ENCODE data around the gene NR3C1.

DNA sequence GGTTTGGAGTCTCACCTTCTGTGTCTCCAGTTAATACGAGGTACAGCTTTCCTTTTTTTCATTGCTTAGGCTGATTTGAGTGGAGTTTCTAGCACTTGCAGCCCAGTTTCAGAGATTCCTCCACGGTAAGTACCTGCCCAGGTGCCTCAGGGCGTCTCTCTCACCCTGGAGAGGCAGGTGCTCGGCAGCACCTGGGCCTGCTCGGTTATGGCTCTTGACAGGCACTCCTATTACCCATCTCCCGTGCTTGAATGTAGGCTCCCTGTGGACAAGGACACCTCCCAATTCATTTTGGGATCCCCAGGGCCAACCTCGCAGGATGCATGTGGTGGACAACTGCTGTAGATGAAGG is 144.3 kb downstream of the NR3C1 start:
- TF ChIP-seq HNF4G (IDR thresholded peaks at IDR 0.05; ENCODE audit: borderline replicate concordance, low read depth, low read length) (no peak), HNF4G (CRISPR knock-in tag; IDR thresholded peaks at IDR 0.05; ENCODE audit: borderline replicate concordance, low read depth) (no peak), U2AF1 (optimal IDR thresholded peaks at IDR 0.05; ENCODE audit: low read depth, low read length) (no peak), POLR2AphosphoS5 (IDR thresholded peaks at IDR 0.05; ENCODE audit: low read depth, low read length) (no peak), POLR2A (IDR thresholded peaks at IDR 0.05; ENCODE audit: insufficient read depth in 1 of 2, low read depth in 2 of 2, low read length in 2 of 2) (no peak), SRSF1 (optimal IDR thresholded peaks at IDR 0.05; ENCODE audit: low read depth, low read length) (no peak), JUNB (CRISPR knock-in tag; IDR thresholded peaks at IDR 0.05; ENCODE audit: borderline replicate concordance) (no peak), FOXA3 (CRISPR knock-in tag; IDR thresholded peaks at IDR 0.05) (no peak), ESRRA (CRISPR knock-in tag; IDR thresholded peaks at IDR 0.05; ENCODE audit: low read depth) (no peak)
- TF ChIP-seq, protein P1, sequence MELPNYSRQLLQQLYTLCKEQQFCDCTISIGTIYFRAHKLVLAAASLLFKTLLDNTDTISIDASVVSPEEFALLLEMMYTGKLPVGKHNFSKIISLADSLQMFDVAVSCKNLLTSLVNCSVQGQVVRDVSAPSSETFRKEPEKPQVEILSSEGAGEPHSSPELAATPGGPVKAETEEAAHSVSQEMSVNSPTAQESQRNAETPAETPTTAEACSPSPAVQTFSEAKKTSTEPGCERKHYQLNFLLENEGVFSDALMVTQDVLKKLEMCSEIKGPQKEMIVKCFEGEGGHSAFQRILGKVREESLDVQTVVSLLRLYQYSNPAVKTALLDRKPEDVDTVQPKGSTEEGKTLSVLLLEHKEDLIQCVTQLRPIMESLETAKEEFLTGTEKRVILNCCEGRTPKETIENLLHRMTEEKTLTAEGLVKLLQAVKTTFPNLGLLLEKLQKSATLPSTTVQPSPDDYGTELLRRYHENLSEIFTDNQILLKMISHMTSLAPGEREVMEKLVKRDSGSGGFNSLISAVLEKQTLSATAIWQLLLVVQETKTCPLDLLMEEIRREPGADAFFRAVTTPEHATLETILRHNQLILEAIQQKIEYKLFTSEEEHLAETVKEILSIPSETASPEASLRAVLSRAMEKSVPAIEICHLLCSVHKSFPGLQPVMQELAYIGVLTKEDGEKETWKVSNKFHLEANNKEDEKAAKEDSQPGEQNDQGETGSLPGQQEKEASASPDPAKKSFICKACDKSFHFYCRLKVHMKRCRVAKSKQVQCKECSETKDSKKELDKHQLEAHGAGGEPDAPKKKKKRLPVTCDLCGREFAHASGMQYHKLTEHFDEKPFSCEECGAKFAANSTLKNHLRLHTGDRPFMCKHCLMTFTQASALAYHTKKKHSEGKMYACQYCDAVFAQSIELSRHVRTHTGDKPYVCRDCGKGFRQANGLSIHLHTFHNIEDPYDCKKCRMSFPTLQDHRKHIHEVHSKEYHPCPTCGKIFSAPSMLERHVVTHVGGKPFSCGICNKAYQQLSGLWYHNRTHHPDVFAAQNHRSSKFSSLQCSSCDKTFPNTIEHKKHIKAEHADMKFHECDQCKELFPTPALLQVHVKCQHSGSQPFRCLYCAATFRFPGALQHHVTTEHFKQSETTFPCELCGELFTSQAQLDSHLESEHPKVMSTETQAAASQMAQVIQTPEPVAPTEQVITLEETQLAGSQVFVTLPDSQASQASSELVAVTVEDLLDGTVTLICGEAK (IDR thresholded peaks at IDR 0.05): no peak
- TF ChIP-seq, protein P1 (CRISPR knock-in tag; IDR thresholded peaks at IDR 0.05): no peak
- TF ChIP-seq, protein P2, sequence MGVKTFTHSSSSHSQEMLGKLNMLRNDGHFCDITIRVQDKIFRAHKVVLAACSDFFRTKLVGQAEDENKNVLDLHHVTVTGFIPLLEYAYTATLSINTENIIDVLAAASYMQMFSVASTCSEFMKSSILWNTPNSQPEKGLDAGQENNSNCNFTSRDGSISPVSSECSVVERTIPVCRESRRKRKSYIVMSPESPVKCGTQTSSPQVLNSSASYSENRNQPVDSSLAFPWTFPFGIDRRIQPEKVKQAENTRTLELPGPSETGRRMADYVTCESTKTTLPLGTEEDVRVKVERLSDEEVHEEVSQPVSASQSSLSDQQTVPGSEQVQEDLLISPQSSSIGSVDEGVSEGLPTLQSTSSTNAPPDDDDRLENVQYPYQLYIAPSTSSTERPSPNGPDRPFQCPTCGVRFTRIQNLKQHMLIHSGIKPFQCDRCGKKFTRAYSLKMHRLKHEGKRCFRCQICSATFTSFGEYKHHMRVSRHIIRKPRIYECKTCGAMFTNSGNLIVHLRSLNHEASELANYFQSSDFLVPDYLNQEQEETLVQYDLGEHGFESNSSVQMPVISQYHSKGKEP (CRISPR knock-in tag; IDR thresholded peaks at IDR 0.05): no peak
- TF ChIP-seq, protein P3, sequence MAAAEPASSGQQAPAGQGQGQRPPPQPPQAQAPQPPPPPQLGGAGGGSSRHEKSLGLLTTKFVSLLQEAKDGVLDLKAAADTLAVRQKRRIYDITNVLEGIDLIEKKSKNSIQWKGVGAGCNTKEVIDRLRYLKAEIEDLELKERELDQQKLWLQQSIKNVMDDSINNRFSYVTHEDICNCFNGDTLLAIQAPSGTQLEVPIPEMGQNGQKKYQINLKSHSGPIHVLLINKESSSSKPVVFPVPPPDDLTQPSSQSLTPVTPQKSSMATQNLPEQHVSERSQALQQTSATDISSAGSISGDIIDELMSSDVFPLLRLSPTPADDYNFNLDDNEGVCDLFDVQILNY (CRISPR knock-in tag; conservative IDR thresholded peaks at IDR 0.05): no peak
- TF ChIP-seq, protein P4, sequence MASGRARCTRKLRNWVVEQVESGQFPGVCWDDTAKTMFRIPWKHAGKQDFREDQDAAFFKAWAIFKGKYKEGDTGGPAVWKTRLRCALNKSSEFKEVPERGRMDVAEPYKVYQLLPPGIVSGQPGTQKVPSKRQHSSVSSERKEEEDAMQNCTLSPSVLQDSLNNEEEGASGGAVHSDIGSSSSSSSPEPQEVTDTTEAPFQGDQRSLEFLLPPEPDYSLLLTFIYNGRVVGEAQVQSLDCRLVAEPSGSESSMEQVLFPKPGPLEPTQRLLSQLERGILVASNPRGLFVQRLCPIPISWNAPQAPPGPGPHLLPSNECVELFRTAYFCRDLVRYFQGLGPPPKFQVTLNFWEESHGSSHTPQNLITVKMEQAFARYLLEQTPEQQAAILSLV (CRISPR knock-in tag; IDR thresholded peaks at IDR 0.05; ENCODE audit: borderline replicate concordance): no peak
- TF ChIP-seq, protein P5, sequence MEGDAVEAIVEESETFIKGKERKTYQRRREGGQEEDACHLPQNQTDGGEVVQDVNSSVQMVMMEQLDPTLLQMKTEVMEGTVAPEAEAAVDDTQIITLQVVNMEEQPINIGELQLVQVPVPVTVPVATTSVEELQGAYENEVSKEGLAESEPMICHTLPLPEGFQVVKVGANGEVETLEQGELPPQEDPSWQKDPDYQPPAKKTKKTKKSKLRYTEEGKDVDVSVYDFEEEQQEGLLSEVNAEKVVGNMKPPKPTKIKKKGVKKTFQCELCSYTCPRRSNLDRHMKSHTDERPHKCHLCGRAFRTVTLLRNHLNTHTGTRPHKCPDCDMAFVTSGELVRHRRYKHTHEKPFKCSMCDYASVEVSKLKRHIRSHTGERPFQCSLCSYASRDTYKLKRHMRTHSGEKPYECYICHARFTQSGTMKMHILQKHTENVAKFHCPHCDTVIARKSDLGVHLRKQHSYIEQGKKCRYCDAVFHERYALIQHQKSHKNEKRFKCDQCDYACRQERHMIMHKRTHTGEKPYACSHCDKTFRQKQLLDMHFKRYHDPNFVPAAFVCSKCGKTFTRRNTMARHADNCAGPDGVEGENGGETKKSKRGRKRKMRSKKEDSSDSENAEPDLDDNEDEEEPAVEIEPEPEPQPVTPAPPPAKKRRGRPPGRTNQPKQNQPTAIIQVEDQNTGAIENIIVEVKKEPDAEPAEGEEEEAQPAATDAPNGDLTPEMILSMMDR (CRISPR knock-in tag; IDR thresholded peaks at IDR 0.05): no peak

Measured in HepG2 (cell line).